Measurements from ENCODE around the gene COQ8B.
A peak's percentile ranks its signal among the peaks of the same experiment; 100 is the strongest.

COQ8B gene

DNA sequence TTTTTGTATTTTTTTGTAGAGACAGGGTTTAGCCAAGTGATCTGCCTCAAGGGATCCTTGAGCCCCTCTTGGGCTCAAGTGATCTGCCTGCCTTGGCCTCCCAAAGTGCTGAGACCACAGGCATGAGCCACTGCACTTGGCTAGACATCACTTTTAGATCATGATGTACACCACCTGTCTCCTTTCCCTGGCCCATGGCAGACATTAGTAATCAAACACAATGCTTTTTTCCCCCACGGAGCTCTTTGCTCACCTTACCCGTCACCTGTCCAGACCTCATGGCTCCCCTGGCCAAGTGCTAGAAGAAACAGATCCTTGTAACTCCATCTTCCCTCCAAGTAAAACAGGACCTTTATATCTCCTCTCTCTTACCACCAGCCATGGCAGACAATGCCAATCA, 44.6 kb downstream of the COQ8B start:
- no peak for DNase-seq (ENCODE audit: low read depth)
- TF ChIP-seq, protein P1, sequence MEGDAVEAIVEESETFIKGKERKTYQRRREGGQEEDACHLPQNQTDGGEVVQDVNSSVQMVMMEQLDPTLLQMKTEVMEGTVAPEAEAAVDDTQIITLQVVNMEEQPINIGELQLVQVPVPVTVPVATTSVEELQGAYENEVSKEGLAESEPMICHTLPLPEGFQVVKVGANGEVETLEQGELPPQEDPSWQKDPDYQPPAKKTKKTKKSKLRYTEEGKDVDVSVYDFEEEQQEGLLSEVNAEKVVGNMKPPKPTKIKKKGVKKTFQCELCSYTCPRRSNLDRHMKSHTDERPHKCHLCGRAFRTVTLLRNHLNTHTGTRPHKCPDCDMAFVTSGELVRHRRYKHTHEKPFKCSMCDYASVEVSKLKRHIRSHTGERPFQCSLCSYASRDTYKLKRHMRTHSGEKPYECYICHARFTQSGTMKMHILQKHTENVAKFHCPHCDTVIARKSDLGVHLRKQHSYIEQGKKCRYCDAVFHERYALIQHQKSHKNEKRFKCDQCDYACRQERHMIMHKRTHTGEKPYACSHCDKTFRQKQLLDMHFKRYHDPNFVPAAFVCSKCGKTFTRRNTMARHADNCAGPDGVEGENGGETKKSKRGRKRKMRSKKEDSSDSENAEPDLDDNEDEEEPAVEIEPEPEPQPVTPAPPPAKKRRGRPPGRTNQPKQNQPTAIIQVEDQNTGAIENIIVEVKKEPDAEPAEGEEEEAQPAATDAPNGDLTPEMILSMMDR (IDR thresholded peaks at IDR 0.05; ENCODE audit: low read depth, low read length, missing control alignments), result no peak
- no peak overlapping the region for H3K4me3 ChIP-seq (ENCODE audit: low read depth, low read length)
- in situ Hi-C loops (cut with HindIII; ENCODE audit: low sequenced_read_pairs), result no loop called here

DNA sequence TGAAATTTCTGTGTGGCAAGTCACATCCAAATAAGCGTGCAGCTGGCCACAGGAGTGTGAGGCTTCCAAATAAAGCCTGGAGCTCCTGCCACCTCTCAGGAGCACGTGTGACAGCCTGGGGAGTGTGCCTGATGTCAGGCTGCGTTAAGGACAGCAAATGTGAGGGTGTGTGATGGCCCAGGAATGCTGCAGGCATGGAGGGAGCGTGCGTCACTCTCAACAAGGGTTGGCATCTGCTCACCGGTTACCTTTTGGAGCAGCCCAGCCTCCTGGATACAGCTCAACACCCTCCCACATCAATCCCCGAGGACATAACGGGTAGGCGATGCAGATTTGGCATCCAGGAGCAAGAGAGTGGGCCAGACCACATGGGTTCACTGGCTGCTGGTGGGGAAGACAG, 45.3 kb downstream of the COQ8B start:
- TF ChIP-seq, protein P1 (IDR thresholded peaks at IDR 0.05; ENCODE audit: low read depth, low read length, missing control alignments), result no peak
- no peak for DNase-seq (ENCODE audit: low read depth)
- in situ Hi-C loops (cut with HindIII; ENCODE audit: low sequenced_read_pairs), result no loop called here
- H3K4me3 ChIP-seq (ENCODE audit: low read depth, low read length), result no peak overlapping the region

DNA sequence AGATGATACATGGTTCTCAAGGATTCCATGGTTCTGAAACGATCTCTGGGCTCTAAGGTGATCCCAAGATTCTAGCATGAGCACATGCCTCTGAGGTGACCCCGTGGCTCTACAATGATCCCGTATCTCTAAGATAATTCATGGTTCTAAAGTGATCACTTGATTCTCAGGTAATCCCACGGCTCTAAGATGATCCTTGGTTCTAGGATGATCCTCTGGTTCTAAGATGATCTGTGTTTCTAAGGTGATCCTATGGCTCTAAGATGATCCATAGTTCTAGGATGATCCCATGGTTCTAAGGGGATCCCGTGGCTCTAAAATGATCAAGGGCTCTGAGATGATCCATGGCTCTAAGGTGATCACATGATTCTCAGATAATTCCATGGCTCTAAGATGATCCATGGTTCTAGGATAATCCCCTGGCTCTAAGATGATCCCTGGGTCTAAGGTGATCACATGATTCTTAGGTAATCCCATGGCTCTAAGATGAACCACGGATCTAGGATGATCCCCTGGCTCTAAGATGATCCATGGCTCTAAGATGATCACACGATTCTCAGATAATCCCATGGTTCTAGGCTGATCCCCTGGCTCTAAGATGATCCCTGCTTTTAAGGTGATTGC, 47.6 kb downstream of the COQ8B start:
- H3K4me3 ChIP-seq (ENCODE audit: low read depth, low read length), result no peak overlapping the region
- in situ Hi-C loops (cut with HindIII; ENCODE audit: low sequenced_read_pairs), result no loop called here
- TF ChIP-seq, protein P1 (IDR thresholded peaks at IDR 0.05; ENCODE audit: low read depth, low read length, missing control alignments), result no peak
- no peak for DNase-seq (ENCODE audit: low read depth)

DNA sequence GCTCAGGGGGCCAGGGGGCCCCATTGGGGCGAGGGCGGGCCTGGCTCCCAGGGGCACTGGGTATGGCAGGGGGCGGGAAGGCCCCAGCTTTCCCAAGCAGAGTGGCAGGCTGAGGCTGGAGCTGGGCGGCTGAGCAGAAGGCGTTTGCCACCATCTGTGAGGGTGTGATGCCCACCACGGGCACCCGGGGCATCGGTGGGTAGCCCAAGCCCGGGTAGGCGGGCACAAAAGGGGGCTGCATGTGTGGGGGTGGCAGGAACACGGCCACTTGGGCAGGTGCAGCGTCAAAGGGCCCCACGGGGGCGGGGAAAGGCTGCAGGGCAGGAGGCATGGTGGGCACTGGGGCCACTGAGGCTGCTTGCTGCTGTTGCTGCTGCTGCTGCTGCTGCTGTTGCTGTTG, 49.1 kb downstream of the COQ8B start:
- DNase-seq (ENCODE audit: low read depth), result no peak
- in situ Hi-C loops (cut with HindIII; ENCODE audit: low sequenced_read_pairs), result no loop called here
- H3K4me3 ChIP-seq (ENCODE audit: low read depth, low read length), result no peak overlapping the region
- TF ChIP-seq, protein P1 (IDR thresholded peaks at IDR 0.05; ENCODE audit: low read depth, low read length, missing control alignments), result no peak

DNA sequence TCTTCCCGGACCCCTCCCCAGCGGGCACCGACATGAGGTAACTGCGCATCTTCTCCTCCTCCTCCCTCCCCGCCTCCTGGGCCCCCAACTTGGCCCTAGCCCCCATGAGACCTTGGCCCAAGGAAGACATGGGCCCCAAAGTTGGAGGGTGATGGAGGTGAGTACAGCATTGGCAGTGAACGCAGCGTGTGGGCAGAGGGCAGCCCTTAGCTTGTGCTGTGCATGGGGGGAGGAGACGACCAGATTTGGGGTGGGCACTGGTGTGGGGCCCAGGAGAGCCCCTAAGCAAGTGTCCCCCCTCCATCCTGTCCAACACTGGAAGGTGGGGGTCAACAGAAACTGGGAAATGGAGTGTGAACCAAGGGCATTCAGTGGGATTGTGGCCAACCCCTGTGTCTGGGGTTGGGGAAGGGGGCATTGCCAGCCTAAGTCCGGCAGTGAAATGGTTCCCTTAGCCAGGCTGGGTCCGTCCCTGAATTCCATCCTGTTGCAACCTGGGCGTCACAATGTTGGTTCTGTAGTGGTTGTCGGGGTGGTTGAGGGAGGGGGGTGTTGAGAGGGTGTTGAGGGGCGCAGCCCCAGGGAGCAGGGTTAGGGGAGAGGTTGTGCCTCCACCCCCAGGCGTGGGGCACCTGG, 49.8 kb downstream of the COQ8B start:
- DNase-seq (ENCODE audit: low read depth), result no peak
- TF ChIP-seq, protein P1 (IDR thresholded peaks at IDR 0.05; ENCODE audit: low read depth, low read length, missing control alignments), result no peak
- H3K4me3 ChIP-seq (ENCODE audit: low read depth, low read length), result no peak overlapping the region
- in situ Hi-C loops (cut with HindIII; ENCODE audit: low sequenced_read_pairs), result no loop called here

DNA sequence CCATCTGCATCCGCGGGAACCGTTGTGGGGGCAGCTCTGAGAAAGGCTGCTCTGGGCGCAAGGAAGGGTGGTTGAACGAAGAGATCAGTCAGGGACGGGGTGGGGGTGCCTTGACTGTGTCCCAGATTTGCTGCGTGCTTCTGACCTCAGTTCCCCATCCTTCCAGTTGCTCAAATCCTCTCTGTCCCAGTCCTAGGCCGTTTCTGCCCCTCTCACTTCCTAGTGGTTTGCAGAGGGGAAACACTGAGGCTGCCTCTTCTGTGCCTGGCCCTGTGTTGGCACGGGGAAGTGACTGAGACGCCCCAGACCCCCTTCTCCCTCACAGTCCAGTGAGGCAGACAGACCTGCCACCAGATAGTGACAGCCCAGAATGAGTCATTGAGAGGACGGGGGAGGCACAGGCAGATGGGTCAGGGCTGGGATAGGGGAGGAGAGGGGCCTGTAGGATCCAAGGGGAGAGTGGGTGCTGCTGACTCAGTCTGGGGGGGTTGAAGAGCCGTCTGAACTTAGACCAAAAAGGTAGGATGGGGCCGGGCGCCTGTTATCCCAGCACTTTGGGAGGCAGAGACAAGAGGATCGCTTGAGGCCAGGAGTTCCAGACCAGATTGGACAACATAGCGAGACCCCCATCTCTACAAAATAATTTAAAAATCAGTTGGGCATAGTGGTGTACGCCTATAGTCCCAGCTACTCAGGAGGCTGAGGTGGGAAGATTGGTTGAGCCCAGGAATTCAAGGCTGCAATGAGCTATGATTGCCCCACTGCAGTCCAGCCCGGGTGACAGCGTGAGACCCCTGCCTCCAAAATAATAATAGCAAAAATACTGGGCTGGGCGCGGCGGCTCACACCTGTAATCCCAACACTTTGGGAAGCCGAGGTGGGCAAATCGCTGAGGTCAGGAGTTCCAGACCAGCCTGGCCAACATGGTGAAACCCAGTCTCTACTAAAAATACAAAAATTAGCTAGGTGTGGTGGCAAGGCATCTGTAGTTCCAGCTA, 52.7 kb downstream of the COQ8B start:
- in situ Hi-C loops (cut with HindIII; ENCODE audit: low sequenced_read_pairs), result no loop called here
- TF ChIP-seq, protein P1 (IDR thresholded peaks at IDR 0.05; ENCODE audit: low read depth, low read length, missing control alignments), result no peak
- no peak for DNase-seq (ENCODE audit: low read depth)
- peak overlapping the region; percentile 60 for H3K4me3 ChIP-seq (ENCODE audit: low read depth, low read length)
